ENCODE data around the gene ACOT6. TPM values are rescaled to one million over a fixed set of nuclear protein-coding genes. Genes with fewer than 3 reads are reported as not detected.
"Not testable (repeated sequence)": the region's sequence is repeated elsewhere in the genome, so short reads cannot be mapped to it uniquely, and the experiment has no call there.

The ACOT6 gene
- total and polyA plus RNA-seq, 2 of the 4 experiments (the other 2 are of a cell fraction) = not detected

DNA sequence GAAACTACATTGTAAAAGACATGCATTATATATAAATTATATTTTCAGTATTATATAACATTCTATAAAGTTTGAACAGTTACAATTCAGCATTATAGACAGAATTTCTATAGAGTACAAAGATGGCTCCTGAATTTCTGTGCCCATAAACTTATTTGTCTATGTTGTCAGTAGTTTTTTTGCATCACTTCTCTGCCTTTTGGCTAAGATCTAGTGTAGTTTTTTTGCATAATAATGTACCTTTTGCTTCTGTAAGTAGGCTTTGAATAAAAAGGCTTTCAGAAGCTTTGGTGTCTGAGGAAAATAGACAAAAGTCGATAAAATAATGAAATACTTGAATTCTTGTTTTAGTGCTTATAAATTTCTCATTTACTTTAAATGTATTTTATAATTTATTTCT is 43.5 kb downstream of the ACOT6 start:
- no peak overlapping the region for H3K4me2 ChIP-seq (ENCODE audit: low read depth, low read length)
- POLR2A ChIA-PET (ENCODE audit: unreplicated experiment) = no interaction called here
- TF ChIP-seq CHD1 (IDR thresholded peaks at IDR 0.05; ENCODE audit: low read depth, low read length) = no peak
- TF ChIP-seq SMC3 (IDR thresholded peaks at IDR 0.05; ENCODE audit: low read depth, low read length) = no peak
- TF ChIP-seq, protein P1, sequence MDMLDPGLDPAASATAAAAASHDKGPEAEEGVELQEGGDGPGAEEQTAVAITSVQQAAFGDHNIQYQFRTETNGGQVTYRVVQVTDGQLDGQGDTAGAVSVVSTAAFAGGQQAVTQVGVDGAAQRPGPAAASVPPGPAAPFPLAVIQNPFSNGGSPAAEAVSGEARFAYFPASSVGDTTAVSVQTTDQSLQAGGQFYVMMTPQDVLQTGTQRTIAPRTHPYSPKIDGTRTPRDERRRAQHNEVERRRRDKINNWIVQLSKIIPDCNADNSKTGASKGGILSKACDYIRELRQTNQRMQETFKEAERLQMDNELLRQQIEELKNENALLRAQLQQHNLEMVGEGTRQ (IDR thresholded peaks at IDR 0.05; ENCODE audit: low read depth, low read length) = no peak
- no peak for TF ChIP-seq RAD21 (IDR thresholded peaks at IDR 0.05; ENCODE audit: low read length)
- no peak for TF ChIP-seq MAFK (IDR thresholded peaks at IDR 0.05; ENCODE audit: low read depth, low read length)
- peaks cover 0 to 13% of the 10 kb centered on the region in 2 experiments for H3K79me1 ChIP-seq (ENCODE audit: low read depth in 1 of 2, low read length in 2 of 2)
- no peaks in the 10 kb centered on the region for H3K9me3 ChIP-seq (ENCODE audit: control insufficient read depth, insufficient read depth, low read length)
- no peak overlapping the region for H2BK5ac ChIP-seq (ENCODE audit: low read depth, low read length, poor library complexity, severe bottlenecking)
- intact Hi-C loops (cut with micrococcal nuclease) = no loop called here
- H3K36me3 ChIP-seq (ENCODE audit: control insufficient read depth, insufficient read depth, low read length) = peaks cover 6% of the 10 kb centered on the region; the same call in 1 of the 2 replicates
- H4K8ac ChIP-seq (ENCODE audit: low read depth in 2 of 2, low read length in 2 of 2) = no peak overlapping the region
- H3K9ac ChIP-seq (ENCODE audit: low read depth, low read length) = no peak overlapping the region
- no peak overlapping the region for H2BK120ac ChIP-seq (ENCODE audit: low read depth, low read length)
- CTCF ChIA-PET = interaction anchor here (0.7 kb wide), 1 partner anchor 644 kb away, joined by 3 read pairs; no protein-coding TSS in a partner anchor
- H4K5ac ChIP-seq (ENCODE audit: low read depth, low read length) = no peak overlapping the region
- H2BK20ac ChIP-seq (ENCODE audit: low read depth, low read length) = no peak overlapping the region
- no peak overlapping the region for H3K23ac ChIP-seq (ENCODE audit: low read depth, low read length)
- peaks cover 3% of the 10 kb centered on the region; the same call in 1 of the 2 replicates for H3K9me1 ChIP-seq (ENCODE audit: insufficient read depth, low read length)
- BruUV-seq (replicated peaks) = no TSS peak
- H4K91ac ChIP-seq (ENCODE audit: insufficient read depth, low read depth, low read length) = no peak overlapping the region
- H4K20me1 ChIP-seq (ENCODE audit: insufficient read depth, low read length) = no peaks in the 10 kb centered on the region
- H3K4me3 ChIP-seq (ENCODE audit: insufficient read depth, low read depth, low read length) = no peak overlapping the region
- no peak overlapping the region for H2AK9ac ChIP-seq (replicated peaks; ENCODE audit: low read depth, low read length, poor library complexity)
- H2BK15ac ChIP-seq (ENCODE audit: low read depth, low read length) = no peak overlapping the region
- H3K56ac ChIP-seq (ENCODE audit: extremely low read depth, insufficient read depth, low read length) = no peak overlapping the region
- H3K4me1 ChIP-seq (ENCODE audit: control insufficient read depth, insufficient read depth, low read length) = no peaks in the 10 kb centered on the region
- WGBS, 2 experiments (ENCODE audit: extremely low coverage in 2 of 2, insufficient read length in 1 of 2) = no CpG with 5 or more reads among the region's 1 CpG
- dilution Hi-C loops (cut with HindIII; ENCODE audit: low sequenced_read_pairs, unreplicated experiment) = no loop called here
- no peak overlapping the region for H3K4ac ChIP-seq (ENCODE audit: low read depth, low read length)
- H3K18ac ChIP-seq (ENCODE audit: low read depth, low read length) = no peak overlapping the region
- no peak overlapping the region for H2AK5ac ChIP-seq (ENCODE audit: low read depth, low read length)
- no peak overlapping the region for H3K27ac ChIP-seq (ENCODE audit: insufficient read depth, low read length)
- ATAC-seq (ENCODE audit: low read depth) = no peak
- DNase-seq = no peak
- no peak overlapping the region for H2AFZ ChIP-seq (replicated peaks; ENCODE audit: low read length, poor library complexity)
- no peaks in the 10 kb centered on the region for H3K27me3 ChIP-seq (ENCODE audit: control insufficient read depth, insufficient read depth, low read length)
- in situ Hi-C loops (cut with MboI; ENCODE audit: low sequenced_read_pairs) = no loop called here
- no peak overlapping the region for H3K14ac ChIP-seq (replicated peaks; ENCODE audit: low read depth, low read length)

DNA sequence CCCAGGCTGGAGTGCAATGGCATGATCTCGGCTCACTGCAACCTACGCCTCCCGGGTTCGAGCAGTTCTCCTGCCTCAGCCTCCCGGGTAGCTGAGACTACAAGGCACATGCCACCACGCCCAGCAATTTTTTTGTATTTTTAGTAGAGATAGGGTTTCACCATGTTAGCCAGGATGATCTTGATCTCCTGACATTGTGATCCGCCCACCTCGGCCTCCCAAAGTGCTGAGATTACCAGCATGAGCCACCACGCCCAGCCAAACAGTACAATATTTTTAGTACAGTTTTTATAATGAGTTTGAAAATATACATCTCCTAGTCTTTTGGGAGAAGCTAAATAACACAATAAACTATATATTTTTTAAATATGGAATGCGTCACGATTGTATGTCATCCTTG is 46.9 kb downstream of the ACOT6 start:
- H3K27me3 ChIP-seq (ENCODE audit: control insufficient read depth, insufficient read depth, low read length); H3K4me1 ChIP-seq (ENCODE audit: control insufficient read depth, insufficient read depth, low read length); H3K14ac ChIP-seq (replicated peaks; ENCODE audit: low read depth, low read length); H3K56ac ChIP-seq (ENCODE audit: extremely low read depth, insufficient read depth, low read length); H4K5ac ChIP-seq (ENCODE audit: low read depth, low read length); H3K4ac ChIP-seq (ENCODE audit: low read depth, low read length); H4K20me1 ChIP-seq (ENCODE audit: insufficient read depth, low read length); H3K36me3 ChIP-seq (ENCODE audit: control insufficient read depth, insufficient read depth, low read length); ATAC-seq (ENCODE audit: low read depth); in situ Hi-C loops (cut with MboI; ENCODE audit: low sequenced_read_pairs); BruUV-seq (replicated peaks); H4K91ac ChIP-seq (ENCODE audit: insufficient read depth, low read depth, low read length); H3K4me2 ChIP-seq (ENCODE audit: low read depth, low read length); H2BK20ac ChIP-seq (ENCODE audit: low read depth, low read length); H3K27ac ChIP-seq (ENCODE audit: insufficient read depth, low read length); DNase-seq; H3K18ac ChIP-seq (ENCODE audit: low read depth, low read length); intact Hi-C loops (cut with micrococcal nuclease); H3K9ac ChIP-seq (ENCODE audit: low read depth, low read length); H2AK9ac ChIP-seq (replicated peaks; ENCODE audit: low read depth, low read length, poor library complexity); H2AFZ ChIP-seq (replicated peaks; ENCODE audit: low read length, poor library complexity); H4K8ac ChIP-seq (ENCODE audit: low read depth in 2 of 2, low read length in 2 of 2); H2BK5ac ChIP-seq (ENCODE audit: low read depth, low read length, poor library complexity, severe bottlenecking); H2BK15ac ChIP-seq (ENCODE audit: low read depth, low read length); H3K9me1 ChIP-seq (ENCODE audit: insufficient read depth, low read length); H3K4me3 ChIP-seq (ENCODE audit: insufficient read depth, low read depth, low read length); H3K79me1 ChIP-seq (ENCODE audit: low read depth in 1 of 2, low read length in 2 of 2); H2BK120ac ChIP-seq (ENCODE audit: low read depth, low read length); H2AK5ac ChIP-seq (ENCODE audit: low read depth, low read length); POLR2A ChIA-PET (ENCODE audit: unreplicated experiment); H3K23ac ChIP-seq (ENCODE audit: low read depth, low read length); dilution Hi-C loops (cut with HindIII; ENCODE audit: low sequenced_read_pairs, unreplicated experiment); H3K9me3 ChIP-seq (ENCODE audit: control insufficient read depth, insufficient read depth, low read length); CTCF ChIA-PET: not testable (repeated sequence)
- WGBS, 2 experiments (ENCODE audit: extremely low coverage in 2 of 2, insufficient read length in 1 of 2) = 75% methylated on average over 4 of the region's 11 CpGs; no CpG with 5 or more reads in 1 of the 2 experiments

Measured in IMR-90 (cell line).